Endothelial cell (in vitro differentiated cells): Measurements from ENCODE around the gene DNAJC7. TPM values are rescaled to one million over a fixed set of nuclear protein-coding genes. Genes with fewer than 3 reads are reported as not detected.
"Not testable (repeated sequence)": the region's sequence is repeated elsewhere in the genome, so short reads cannot be mapped to it uniquely, and the experiment has no call there.

ENCODE experiments used
- DNase-seq: peaks from one replicate; pipeline ENCODE4 v3.0.0; 2021; ENCODE audit warnings: low spot score
- H3K27ac Mint-ChIP-seq: one replicate; pipeline ENCODE4 v1.8.0; 2021; ENCODE audit warnings: mixed read lengths, inconsistent platforms; ENCODE audit not compliant: unreplicated experiment
- H3K27me3 Mint-ChIP-seq: one replicate; pipeline ENCODE4 v1.8.0; 2021; ENCODE audit warnings: mild to moderate bottlenecking, moderate library complexity, mixed read lengths, inconsistent platforms; ENCODE audit not compliant: unreplicated experiment
- H3K36me3 Mint-ChIP-seq: one replicate; pipeline ENCODE4 v1.8.0; 2021; ENCODE audit warnings: mild to moderate bottlenecking, low read depth, mixed read lengths, inconsistent platforms; ENCODE audit not compliant: unreplicated experiment
- H3K4me1 Mint-ChIP-seq: one replicate; pipeline ENCODE4 v1.8.0; 2021; ENCODE audit warnings: mild to moderate bottlenecking, mixed read lengths, inconsistent platforms; ENCODE audit not compliant: unreplicated experiment
- H3K4me3 Mint-ChIP-seq: one replicate; pipeline ENCODE4 v1.8.0; 2021; ENCODE audit warnings: mild to moderate bottlenecking, mixed read lengths, inconsistent platforms; ENCODE audit not compliant: unreplicated experiment
- H3K9me3 Mint-ChIP-seq: one replicate; pipeline ENCODE4 v1.8.0; 2021; ENCODE audit warnings: mixed read lengths, inconsistent platforms; ENCODE audit not compliant: unreplicated experiment
- total RNA-seq: library from RNA; stranded (reverse); fragmentation: NEBNext Ultra II Directional; extraction: Animal tissue kit (Norgen Biotek cat#: 25700); gene quantifications from one replicate; pipeline ENCODE4 v1.2.1, GENCODE V29; 2021; ENCODE audit not compliant: unreplicated experiment
- TF ChIP-seq, protein P1 (sequence below): fragments of 200-600 bp; sonication (generic); IDR thresholded peaks from one replicate; pipeline ENCODE4 v1.5.0; 2021; ENCODE audit warnings: antibody characterized with exemption; ENCODE audit not compliant: unreplicated experiment

The DNAJC7 gene
- total RNA-seq, 1 donor from 2014 or later = 92.8 TPM

DNA sequence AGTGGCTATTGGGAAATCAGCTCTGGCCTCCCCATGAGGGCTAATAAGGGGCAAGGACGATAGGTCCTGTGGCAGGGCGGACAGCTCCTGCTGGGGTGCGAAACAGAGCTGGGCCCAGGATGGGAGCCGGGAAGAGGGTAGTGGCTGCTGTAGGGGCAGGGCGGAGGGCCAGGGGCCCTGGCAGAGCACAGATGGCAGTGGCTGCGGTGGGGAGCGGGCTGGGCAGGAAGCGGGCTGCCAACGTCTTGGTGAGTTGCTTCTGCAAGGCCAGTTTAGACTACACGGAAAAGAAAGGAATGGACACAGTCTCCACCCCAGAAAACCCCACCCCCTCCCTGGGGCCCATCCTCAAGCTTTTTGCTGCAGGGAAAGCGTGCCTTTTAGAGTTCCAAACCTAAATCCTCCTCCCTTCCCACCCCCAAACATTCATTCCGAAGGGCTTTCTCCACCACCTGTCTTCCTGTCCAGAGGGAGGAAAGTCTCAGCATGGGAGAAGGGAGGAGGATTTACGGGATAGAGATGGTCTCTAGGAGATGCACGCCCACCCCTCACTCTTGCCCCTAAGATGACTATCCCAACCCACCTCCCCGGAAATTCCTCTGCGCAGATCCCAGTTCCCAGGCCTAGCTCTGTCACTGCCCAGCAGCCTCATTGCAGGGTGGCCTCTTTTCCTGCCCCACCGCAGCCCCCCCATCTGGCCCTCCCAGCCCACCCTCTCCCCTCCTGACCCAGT, 9.8 kb upstream of the DNAJC7 start:
- TF ChIP-seq, protein P1, sequence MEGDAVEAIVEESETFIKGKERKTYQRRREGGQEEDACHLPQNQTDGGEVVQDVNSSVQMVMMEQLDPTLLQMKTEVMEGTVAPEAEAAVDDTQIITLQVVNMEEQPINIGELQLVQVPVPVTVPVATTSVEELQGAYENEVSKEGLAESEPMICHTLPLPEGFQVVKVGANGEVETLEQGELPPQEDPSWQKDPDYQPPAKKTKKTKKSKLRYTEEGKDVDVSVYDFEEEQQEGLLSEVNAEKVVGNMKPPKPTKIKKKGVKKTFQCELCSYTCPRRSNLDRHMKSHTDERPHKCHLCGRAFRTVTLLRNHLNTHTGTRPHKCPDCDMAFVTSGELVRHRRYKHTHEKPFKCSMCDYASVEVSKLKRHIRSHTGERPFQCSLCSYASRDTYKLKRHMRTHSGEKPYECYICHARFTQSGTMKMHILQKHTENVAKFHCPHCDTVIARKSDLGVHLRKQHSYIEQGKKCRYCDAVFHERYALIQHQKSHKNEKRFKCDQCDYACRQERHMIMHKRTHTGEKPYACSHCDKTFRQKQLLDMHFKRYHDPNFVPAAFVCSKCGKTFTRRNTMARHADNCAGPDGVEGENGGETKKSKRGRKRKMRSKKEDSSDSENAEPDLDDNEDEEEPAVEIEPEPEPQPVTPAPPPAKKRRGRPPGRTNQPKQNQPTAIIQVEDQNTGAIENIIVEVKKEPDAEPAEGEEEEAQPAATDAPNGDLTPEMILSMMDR = no peak
- H3K9me3 Mint-ChIP-seq = no peaks in the 10 kb centered on the region
- peaks cover 21% of the 10 kb centered on the region for H3K36me3 Mint-ChIP-seq
- H3K27ac Mint-ChIP-seq = no peak overlapping the region
- H3K4me1 Mint-ChIP-seq = peaks cover 35% of the 10 kb centered on the region
- DNase-seq = no peak
- no peak overlapping the region for H3K4me3 Mint-ChIP-seq
- H3K27me3 Mint-ChIP-seq = peaks cover 6% of the 10 kb centered on the region

DNA sequence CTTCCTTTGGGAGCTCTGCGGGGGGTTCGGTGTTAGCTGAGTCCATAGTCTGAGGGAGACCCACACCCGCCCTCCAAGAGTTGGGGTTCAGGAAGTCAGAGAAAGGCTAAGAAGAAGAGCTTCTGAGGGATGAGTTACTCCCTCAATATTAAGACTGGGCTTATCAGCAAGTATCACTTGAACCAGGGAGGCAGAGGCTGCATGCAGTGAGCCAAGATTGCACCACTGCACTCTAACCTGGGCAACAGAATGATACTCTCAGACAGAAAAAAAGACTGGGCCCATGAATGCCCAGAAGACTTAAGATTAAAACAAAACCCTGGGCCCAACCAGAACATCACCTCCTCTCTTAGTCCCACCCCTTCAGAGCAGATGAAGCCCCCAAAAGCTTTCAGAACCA, 8.7 kb upstream of the DNAJC7 start:
- Mint-ChIP-seq H3K4me1 (peaks cover 41% of the 10 kb centered on the region), H3K9me3 (no peaks in the 10 kb centered on the region)
- DNase-seq = no peak

DNA sequence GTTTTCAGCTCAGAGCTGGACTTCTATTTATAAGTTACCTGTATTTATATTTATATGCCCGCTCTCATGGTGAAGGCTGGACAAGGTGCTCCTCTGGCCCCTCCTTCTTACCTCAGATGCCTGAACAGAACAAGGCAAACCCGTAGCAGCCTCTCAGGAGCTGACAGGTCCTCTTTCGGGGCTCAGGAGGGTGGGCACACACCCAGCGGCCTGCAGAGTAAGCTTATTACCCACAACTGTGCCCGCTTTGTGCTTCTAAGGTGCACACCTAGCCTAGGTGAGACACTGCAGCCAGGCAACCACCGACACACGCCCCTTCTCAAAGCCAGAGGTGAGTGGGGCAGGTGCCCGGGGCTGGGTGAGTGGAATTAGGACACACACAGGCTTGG, 7.9 kb upstream of the DNAJC7 start:
- peak overlapping the region; percentile 79 for H3K4me3 Mint-ChIP-seq
- no peaks in the 10 kb centered on the region for H3K9me3 Mint-ChIP-seq
- peaks cover 49% of the 10 kb centered on the region for H3K4me1 Mint-ChIP-seq
- TF ChIP-seq, protein P1 = peak; percentile 55
- peaks cover 14% of the 10 kb centered on the region for H3K27me3 Mint-ChIP-seq
- peaks cover 32% of the 10 kb centered on the region for H3K36me3 Mint-ChIP-seq
- DNase-seq = no peak
- peak overlapping the region; percentile 99 for H3K27ac Mint-ChIP-seq

More for the DNA sequence above, 8.7 kb upstream of the DNAJC7 start:
- peaks cover 11% of the 10 kb centered on the region for H3K27me3 Mint-ChIP-seq
- peak overlapping the region; percentile 48 for H3K27ac Mint-ChIP-seq
- no peak overlapping the region for H3K4me3 Mint-ChIP-seq
- TF ChIP-seq, protein P1 = no peak
- peaks cover 26% of the 10 kb centered on the region for H3K36me3 Mint-ChIP-seq

DNA sequence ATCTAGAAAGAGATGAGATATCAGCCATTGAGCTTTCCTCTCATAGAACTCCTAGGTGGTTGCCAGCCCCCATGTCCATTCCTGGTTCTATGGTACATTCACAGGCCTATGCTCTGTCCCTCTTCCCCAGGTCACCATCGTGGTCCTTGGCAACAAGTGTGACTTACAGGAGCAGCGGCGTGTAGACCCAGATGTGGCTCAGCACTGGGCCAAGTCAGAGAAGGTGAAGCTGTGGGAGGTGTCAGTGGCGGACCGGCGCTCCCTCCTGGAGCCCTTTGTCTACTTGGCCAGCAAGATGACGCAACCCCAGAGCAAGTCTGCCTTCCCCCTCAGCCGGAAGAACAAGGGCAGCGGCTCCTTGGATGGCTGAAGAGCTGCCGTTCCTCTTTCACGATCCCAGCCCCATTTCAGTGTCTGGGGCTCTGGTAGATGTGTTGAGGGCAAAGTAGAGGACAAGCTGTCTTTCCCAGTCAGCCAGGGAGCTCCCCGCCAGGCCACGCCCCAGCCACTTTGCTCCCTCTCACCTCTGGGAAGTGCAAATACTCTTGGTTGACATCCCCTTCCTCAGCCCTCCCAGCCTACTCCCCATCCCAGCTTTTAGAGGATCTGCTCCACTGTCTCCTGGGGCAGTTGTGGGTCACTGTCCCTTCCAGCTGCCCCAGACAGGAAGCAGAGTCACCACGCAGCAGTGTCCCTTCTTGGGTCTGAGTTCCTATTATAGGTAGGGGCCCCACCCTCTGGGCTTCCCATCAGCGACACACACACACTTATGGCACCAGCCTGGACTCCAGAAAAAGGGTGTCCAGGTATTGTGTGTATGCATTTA, 6.5 kb upstream of the DNAJC7 start:
- H3K36me3 Mint-ChIP-seq = peaks cover 33% of the 10 kb centered on the region
- H3K9me3 Mint-ChIP-seq = no peaks in the 10 kb centered on the region
- H3K27me3 Mint-ChIP-seq = peaks cover 20% of the 10 kb centered on the region
- H3K4me3 Mint-ChIP-seq = no peak overlapping the region
- TF ChIP-seq, protein P1 = no peak
- H3K27ac Mint-ChIP-seq = peak overlapping the region; percentile 99
- H3K4me1 Mint-ChIP-seq = peaks cover 55% of the 10 kb centered on the region
- no peak for DNase-seq

DNA sequence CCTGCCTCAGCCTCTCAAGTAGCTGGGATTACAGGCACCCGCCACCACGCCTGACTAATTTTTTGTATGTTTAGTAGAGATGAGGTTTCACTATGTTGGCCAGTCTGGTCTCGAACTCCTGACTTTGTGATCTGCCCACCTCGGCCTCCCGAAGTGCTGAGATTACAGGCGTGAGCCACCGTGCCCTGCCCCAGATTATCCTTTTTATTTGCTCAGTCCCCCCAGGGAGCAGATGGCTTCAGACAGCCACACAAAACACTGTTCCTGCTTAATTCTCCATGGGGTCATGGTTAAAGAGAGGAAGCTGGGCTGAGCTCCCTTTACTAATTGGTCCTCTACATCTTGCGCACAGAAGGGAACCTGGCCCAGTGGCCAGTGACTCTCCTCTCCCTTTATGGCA, 3.6 kb upstream of the DNAJC7 start:
- Mint-ChIP-seq H3K4me1 (peaks cover 63% of the 10 kb centered on the region), H3K36me3 (peaks cover 32% of the 10 kb centered on the region), H3K4me3 (peak overlapping the region; percentile 99), H3K27me3 (peaks cover 32% of the 10 kb centered on the region), H3K27ac (peak overlapping the region; percentile 67)
- not testable (repeated sequence) for DNase-seq, H3K9me3 Mint-ChIP-seq
